ENCODE results near the gene CPXM2. TPM values are rescaled to one million over a fixed set of nuclear protein-coding genes. Genes with fewer than 3 reads are reported as not detected.

The CPXM2 gene
- total RNA-seq, 1 experiment from 2014 or later, result 0.12 TPM

- Histone ChIP-seq H3K9me2 (ENCODE audit: insufficient read depth) (no peaks in the 10 kb centered on the region), H3K4me1 (ENCODE audit: control insufficient read depth in 1 of 2, insufficient read depth in 2 of 2, low read length in 2 of 2) (peaks cover 0 to 7% of the 10 kb centered on the region in 2 experiments; a peak in 1 of 4 replicates), H3K4me3 (replicated peaks in 1 of 2; ENCODE audit: low read depth in 1 of 2, low read length in 2 of 2) (no peak overlapping the region), H3K79me2 (ENCODE audit: insufficient read depth, low read length) (no peaks in the 10 kb centered on the region), H3K9ac (ENCODE audit: low read length) (no peak overlapping the region), H3K27me3 (ENCODE audit: insufficient read depth, low read length) (peaks cover 9% of the 10 kb centered on the region; the same call in 1 of the 2 replicates), H2AFZ (ENCODE audit: low read depth, low read length, poor library complexity, severe bottlenecking) (no peak overlapping the region), H3K36me3 (ENCODE audit: control insufficient read depth in 1 of 2, insufficient read depth in 2 of 2, low read length in 2 of 2) (no peaks in the 10 kb centered on the region), H4K20me1 (ENCODE audit: insufficient read depth) (no peaks in the 10 kb centered on the region), H3K27ac (ENCODE audit: low read depth, low read length) (no peak overlapping the region), H3K4me2 (ENCODE audit: low read length) (no peak overlapping the region), H3K9me3 (ENCODE audit: control insufficient read depth in 1 of 2, insufficient read depth in 1 of 2, low read depth in 1 of 2, low read length in 2 of 2) (no peaks in the 10 kb centered on the region)
- CTCF ChIA-PET, result no interaction called here
- TF ChIP-seq SRF (IDR thresholded peaks at IDR 0.05; ENCODE audit: low read depth) (no peak), REST (IDR thresholded peaks at IDR 0.05; ENCODE audit: low read depth) (no peak), EZH2 (IDR thresholded peaks at IDR 0.05) (no peak), MAX (IDR thresholded peaks at IDR 0.05) (no peak), SIN3A (IDR thresholded peaks at IDR 0.05; ENCODE audit: low read depth) (no peak), ELF1 (IDR thresholded peaks at IDR 0.05; ENCODE audit: borderline replicate concordance, low read depth) (no peak), ZBTB33 (IDR thresholded peaks at IDR 0.05; ENCODE audit: extremely low read depth, insufficient replicate concordance, low read length) (no peak), TCF7L2 (IDR thresholded peaks at IDR 0.05; ENCODE audit: borderline replicate concordance, extremely low read depth, insufficient read depth, insufficient read length) (no peak), ZFX (IDR thresholded peaks at IDR 0.05) (no peak), SP1 (IDR thresholded peaks at IDR 0.05; ENCODE audit: low read depth) (no peak), FOSL1 (IDR thresholded peaks at IDR 0.05; ENCODE audit: low read depth) (no peak), CEBPB (IDR thresholded peaks at IDR 0.05; ENCODE audit: low read depth) (no peak), RAD21 (IDR thresholded peaks at IDR 0.05; ENCODE audit: low read depth) (no peak), EZH2phosphoT487 (IDR thresholded peaks at IDR 0.05; ENCODE audit: borderline replicate concordance) (no peak), POLR2AphosphoS5 (IDR thresholded peaks at IDR 0.05; ENCODE audit: low read depth, low read length) (no peak)
- no TSS peak for BruUV-seq (replicated peaks)
- ATAC-seq (no peak), DNase-seq (ENCODE audit: low read depth, low spot score) (no peak)
- RAD21 ChIA-PET (ENCODE audit: low non-redundant PET in 1 of 2, low total read pairs in 2 of 2, uncharacterized antibody in 2 of 2, unreplicated experiment in 2 of 2), result no interaction called here
- intact Hi-C loops (cut with micrococcal nuclease), result no loop called here
- POLR2A ChIA-PET, result no interaction called here
Observed at GRCh38 chr10:123938890-123939289, 47.3 kb upstream of the CPXM2 start.

All from HCT116 (cell line).